Stimulated activated CD4-positive, alpha-beta T cell treated with anti-CD3 and anti-CD28 coated beads, Interleukin-12 subunit alpha, Interleukin-12 subunit beta, amount 100 ng/mL, for 48 hours (primary cell): ENCODE data around the gene TMEM88.
"Not testable (repeated sequence)": the region's sequence is repeated elsewhere in the genome, so short reads cannot be mapped to it uniquely, and the experiment has no call there.

Source experiments
- DNase-seq, 3 donors: peaks; one replicate each; pipeline ENCODE4 v3.0.0-alpha.2; 2020; ENCODE audit warnings: low read depth in 2 of 3, low spot score in 1 of 3

Gene TMEM88

GRCh38 chr17:7856011-7856810 is 1.3 kb downstream of the TMEM88 start:
- DNase-seq: no peak

DNA sequence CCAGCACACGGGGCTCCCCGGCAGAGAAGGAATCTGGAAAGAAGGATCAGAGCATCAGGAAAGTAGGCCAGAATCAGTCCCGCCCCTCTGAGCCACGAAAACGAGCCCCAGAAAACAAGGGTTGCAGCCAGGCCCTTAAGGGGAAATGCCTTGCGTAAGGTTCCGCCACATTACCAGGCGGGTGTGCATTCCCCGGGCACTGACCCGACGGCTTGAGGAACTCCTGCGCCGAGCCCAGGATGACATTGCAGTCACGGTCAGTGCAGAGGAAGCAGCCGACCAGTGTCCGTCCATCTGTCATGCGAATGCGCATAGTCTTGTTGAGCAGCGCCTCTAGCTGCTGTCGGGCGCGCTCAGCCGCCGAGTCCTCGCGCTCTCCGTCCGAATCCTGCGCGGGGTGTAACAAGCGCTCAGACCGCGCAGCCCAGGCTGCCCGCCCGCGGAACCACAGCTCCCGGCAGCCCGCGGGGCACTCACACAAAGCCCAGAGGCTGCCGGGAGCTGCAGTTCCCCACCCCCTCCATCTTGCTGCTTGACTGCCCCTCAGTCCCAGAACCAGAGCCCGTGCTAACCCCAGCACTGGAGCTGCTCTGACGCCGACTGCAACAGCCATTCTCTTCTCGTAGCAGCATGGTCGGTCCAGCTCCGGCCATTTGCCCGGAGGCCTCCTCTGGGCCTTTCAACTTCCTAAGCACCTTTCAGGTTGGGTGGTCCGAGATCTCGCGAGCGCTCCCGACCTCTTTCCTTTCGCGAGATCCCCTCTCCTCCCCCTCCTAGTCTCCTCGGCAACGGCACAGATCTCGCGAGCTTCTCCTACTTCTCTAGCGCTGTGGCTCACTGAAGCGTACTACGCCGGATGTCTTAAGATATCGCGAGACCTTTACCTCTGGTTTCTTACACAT is 2.2 kb downstream of the TMEM88 start, which contains the start of gene NAA38:
Gene NAA38 (minus strand): TSS at position 749 of the 902 bp plus-strand sequence. CDS start 96 bp downstream, at position 653.
- peak; percentile 90 to 92 (median 90) for DNase-seq

GRCh38 chr17:7857713-7858521 is 3.1 kb downstream of the TMEM88 start, which contains the start of gene CYB5D1:
Gene CYB5D1 (plus strand): TSS chr17:7858003. CDS start chr17:7858135, 132 bp downstream.
- peak; percentile 81 to 90 (median 85) for DNase-seq

- no peak for DNase-seq
Measured at GRCh38 chr17:7858522-7858810, 3.6 kb downstream of the TMEM88 start.

GRCh38 chr17:7859028-7859427 is 4.2 kb downstream of the TMEM88 start:
- DNase-seq: no peak

- DNase-seq: no peak
Measured at GRCh38 chr17:7862692-7863437, 8.0 kb downstream of the TMEM88 start.

- DNase-seq: not testable (repeated sequence)
Measured at GRCh38 chr17:7864384-7864783, 9.5 kb downstream of the TMEM88 start.

- no peak for DNase-seq
Measured at GRCh38 chr17:7864995-7865650, 10.3 kb downstream of the TMEM88 start.

DNA sequence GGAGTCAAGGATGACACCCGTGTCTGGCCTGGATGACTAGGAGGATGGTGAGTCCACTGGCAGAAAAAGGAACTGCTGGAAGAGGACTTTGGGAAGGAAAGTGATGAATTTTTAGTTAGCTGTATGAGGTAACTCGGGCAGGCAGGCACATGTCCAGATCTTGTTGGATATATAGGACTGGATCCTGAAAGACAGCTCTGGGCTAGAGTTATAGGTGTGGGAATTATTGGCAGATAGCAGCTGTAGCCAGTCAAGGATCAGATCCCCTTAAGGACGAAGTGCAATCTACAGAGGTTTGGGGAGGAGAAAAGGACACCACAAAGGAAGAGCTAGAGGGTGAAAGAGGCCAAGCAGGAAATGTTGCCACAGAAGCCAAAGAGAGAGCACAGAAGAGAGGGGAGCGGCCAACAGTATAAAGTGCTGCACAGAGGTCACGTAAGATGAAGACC is 13.0 kb downstream of the TMEM88 start:
- DNase-seq: no peak

GRCh38 chr17:7873051-7873450 is 18.2 kb downstream of the TMEM88 start:
- no peak for DNase-seq

DNA sequence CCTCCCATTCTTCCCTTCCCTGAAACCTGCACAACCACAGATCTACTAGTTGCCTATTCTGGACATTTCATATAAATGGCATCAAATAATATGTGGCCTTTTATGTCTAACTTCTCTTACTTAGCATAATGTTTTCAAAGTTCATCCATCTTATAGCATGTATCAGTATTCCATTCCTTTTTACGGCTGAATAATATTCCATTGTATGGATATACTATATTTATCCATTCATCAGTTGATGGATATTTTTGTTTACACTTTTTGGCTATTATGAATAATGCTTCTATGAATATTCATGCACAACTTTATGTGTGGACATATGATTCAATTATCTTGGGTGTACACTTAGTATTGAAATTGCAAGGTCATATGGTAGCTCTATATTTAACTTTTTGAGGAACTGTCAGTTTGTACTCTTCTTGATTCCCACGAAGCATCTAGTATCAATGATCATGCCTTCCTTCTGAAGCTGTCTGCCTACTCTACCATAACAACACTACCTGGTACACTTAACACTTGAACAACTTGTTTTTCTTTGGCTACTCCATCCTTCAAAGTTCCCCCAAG is 21.0 kb downstream of the TMEM88 start:
- DNase-seq: no peak

- no peak for DNase-seq
Measured at GRCh38 chr17:7878234-7878633, 23.4 kb downstream of the TMEM88 start.

DNA sequence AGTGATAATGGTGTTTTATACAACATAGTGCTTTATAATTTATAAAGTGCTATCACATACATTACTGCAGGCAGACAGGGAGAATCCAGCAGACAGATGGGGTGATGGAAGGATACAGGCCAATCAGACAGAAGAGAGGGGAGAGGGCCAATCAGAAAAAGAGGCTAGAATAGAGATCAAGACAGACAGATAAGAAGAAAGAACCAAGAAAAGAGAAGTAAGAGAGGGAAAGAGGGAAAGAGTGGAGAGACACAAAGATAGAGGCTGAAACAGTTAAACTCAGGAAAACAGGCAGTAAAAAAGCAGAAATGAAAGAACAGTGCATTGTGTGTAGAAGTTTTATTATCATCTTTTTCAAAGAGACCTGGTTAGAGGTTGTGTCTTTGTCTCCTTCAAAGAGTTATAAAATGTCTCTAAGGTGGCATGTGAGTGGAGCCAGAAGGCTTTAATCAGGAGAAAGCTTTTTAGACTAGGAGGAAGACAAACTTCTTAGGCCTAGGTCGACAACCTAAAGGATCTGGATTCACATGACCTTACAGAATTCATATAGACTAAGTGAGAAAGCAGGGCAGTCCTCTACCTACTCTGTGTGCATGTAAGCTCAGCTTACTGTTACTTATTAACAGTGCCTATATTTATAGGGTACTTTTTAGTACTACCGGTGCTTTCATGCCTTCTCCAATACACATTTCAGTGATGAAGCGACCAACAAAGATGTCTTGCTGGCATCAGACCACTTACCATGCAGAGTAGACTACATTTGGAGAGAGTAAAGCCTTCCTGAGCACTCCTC is 25.4 kb downstream of the TMEM88 start:
- DNase-seq: no peak

GRCh38 chr17:7881276-7882054 is 26.6 kb downstream of the TMEM88 start:
- DNase-seq: no peak

DNA sequence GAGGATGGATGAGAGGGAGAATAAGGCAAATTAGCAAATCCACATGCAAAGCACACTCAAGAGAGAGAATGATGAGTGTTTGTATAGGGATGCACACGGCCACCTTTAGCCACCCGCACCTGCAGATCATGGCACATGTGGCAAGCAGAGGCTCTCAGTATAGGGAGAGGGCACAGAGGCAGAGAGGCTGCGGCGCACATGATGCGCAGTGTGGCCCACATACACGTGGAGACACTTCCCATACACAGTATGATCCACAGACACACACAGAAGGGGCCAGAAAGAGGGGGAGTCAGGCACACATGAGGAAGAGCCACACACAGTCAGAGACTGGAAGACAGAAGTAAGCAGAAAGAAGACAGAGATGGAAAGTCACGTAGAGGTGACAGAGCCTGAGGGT is 27.2 kb downstream of the TMEM88 start:
- no peak for DNase-seq

DNA sequence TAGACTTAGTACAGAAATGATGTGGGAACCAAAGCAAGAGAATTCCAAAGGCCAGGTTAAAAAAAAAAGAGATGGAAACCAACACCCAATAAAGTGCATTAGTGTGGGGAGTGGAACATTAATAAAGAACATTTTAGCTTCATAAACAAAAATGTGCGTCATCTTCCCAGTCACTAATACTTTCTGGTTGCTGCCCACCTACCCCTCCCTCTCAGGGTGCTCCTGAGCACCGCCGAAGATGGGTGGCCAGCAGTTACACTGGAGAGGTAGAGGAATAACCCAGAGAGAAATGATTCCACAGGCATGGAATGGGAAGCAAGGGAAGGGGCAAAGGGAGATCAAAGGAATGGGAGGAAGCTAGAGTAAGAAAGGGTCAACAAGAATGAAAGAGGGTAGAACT is 27.8 kb downstream of the TMEM88 start:
- DNase-seq: no peak

DNA sequence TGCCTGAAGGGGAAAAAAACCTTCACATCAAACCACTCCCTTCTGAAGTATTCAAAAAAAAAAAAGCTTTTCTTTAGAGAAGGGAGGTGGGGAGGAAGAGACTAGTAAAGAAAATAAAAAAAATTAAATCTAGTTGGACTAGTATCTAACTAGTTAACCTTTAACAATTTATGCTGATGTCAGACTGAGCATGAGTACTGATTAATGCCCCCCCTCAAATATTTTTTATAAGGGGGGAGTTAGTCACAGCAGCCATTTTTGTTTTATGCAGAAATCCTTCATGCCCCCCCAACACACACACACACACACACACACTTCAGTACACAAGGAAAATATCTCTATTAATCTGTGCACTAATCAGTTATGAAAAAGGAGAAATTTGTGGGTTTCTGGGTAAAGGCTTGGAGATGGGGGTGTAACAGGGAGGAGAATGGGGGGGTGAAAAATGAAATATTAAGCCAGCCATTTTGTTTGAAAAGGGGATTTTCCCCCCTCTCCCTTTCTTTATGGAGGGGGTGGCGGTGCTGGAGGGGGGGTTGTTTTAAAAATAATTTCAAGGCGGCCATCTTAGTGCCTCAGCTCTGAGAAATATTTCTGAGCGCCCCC is 29.0 kb downstream of the TMEM88 start:
- peak in 1 of 3 donors; percentile 21 for DNase-seq
